HEK293T (cell line): ENCODE measurements around the gene MRPS27.
"Not testable (repeated sequence)": the region's sequence is repeated elsewhere in the genome, so short reads cannot be mapped to it uniquely, and the experiment has no call there.

ENCODE experiments used
- CTCF ChIA-PET: fragments of 350-600 bp; formaldehyde crosslinking; extraction: SDS; loops from one replicate; lab custom pipeline; 2021; ENCODE audit warnings: antibody characterized with exemption, inconsistent platforms; lab: Yijun Ruan, JAX
- POLR2A ChIA-PET: fragments of 350-600 bp; formaldehyde crosslinking; extraction: SDS; loops from one replicate; lab custom pipeline; 2020; ENCODE audit warnings: antibody characterized with exemption, inconsistent platforms; lab: Yijun Ruan, JAX
- DNase-seq: peaks from one replicate; pipeline ENCODE4 v3.0.0; 2012; ENCODE audit warnings: mixed read lengths; ENCODE audit errors: extremely low spot score
- ARNT ChIP-seq: fragments of 450-650 bp; IDR thresholded peaks from 2 replicates; pipeline ENCODE4 v1.6.1; 2017; ENCODE audit warnings: mild to moderate bottlenecking
- BHLHE40 ChIP-seq: fragments of 450-650 bp; IDR thresholded peaks from 2 replicates; pipeline ENCODE4 v1.6.1; 2016; ENCODE audit warnings: mild to moderate bottlenecking, moderate library complexity, borderline replicate concordance
- CTBP1 ChIP-seq: fragments of 450-650 bp; IDR thresholded peaks from 2 replicates; pipeline ENCODE4 v1.6.1; 2016; ENCODE audit warnings: borderline replicate concordance
- ELF4 ChIP-seq: fragments of 450-650 bp; IDR thresholded peaks from 2 replicates; pipeline ENCODE4 v1.6.1; 2017; ENCODE audit warnings: antibody characterized with exemption
- FOXA1 ChIP-seq: fragments of 450-650 bp; IDR thresholded peaks from 2 replicates; pipeline ENCODE4 v1.6.1; 2016; ENCODE audit warnings: mild to moderate bottlenecking
- FOXK2 ChIP-seq: fragments of 450-650 bp; IDR thresholded peaks from 2 replicates; pipeline ENCODE4 v1.6.1; 2016; ENCODE audit warnings: mild to moderate bottlenecking
- FOXM1 ChIP-seq: fragments of 450-650 bp; IDR thresholded peaks from 2 replicates; pipeline ENCODE4 v1.6.1; 2017; ENCODE audit warnings: mild to moderate bottlenecking, borderline replicate concordance
- HDGF ChIP-seq: fragments of 450-650 bp; IDR thresholded peaks from 2 replicates; pipeline ENCODE4 v1.6.1; 2017; ENCODE audit warnings: antibody characterized with exemption, borderline replicate concordance
- L3MBTL2 ChIP-seq: fragments of 450-650 bp; conservative IDR thresholded peaks from 2 replicates; pipeline ENCODE4 v1.6.1; 2016; ENCODE audit warnings: mild to moderate bottlenecking
- LEF1 ChIP-seq: fragments of 450-650 bp; IDR thresholded peaks from 2 replicates; pipeline ENCODE4 v1.6.1; 2017; ENCODE audit warnings: mild to moderate bottlenecking, borderline replicate concordance
- NFRKB ChIP-seq: fragments of 450-650 bp; IDR thresholded peaks from 2 replicates; pipeline ENCODE4 v1.6.1; 2016; ENCODE audit warnings: mild to moderate bottlenecking, moderate library complexity
- PKNOX1 ChIP-seq: fragments of 450-650 bp; IDR thresholded peaks from 2 replicates; pipeline ENCODE4 v1.6.1; 2016
- SP1 ChIP-seq: fragments of 450-650 bp; IDR thresholded peaks from 2 replicates; pipeline ENCODE4 v1.6.1; 2017
- SUZ12 ChIP-seq: fragments of 450-650 bp; IDR thresholded peaks from 2 replicates; pipeline ENCODE4 v1.6.1; 2016; ENCODE audit warnings: mild to moderate bottlenecking
- TARDBP ChIP-seq: fragments of 450-650 bp; IDR thresholded peaks from 2 replicates; pipeline ENCODE4 v1.6.1; 2016
- ZNF384 ChIP-seq: fragments of 450-650 bp; IDR thresholded peaks from 2 replicates; pipeline ENCODE4 v1.6.1; 2016

MRPS27 gene

GRCh38 chr5:72171667-72172066 is 148.4 kb downstream of the MRPS27 start:
- POLR2A ChIA-PET: no interaction called here
- no peak for DNase-seq
- TF ChIP-seq SUZ12: no peak
- no peak for TF ChIP-seq HDGF
- TF ChIP-seq ELF4: no peak
- no peak for TF ChIP-seq FOXM1
- TF ChIP-seq NFRKB: no peak
- TF ChIP-seq ARNT: no peak
- TF ChIP-seq CTBP1: no peak
- TF ChIP-seq BHLHE40: no peak
- no peak for TF ChIP-seq PKNOX1
- no peak for TF ChIP-seq TARDBP
- TF ChIP-seq FOXA1: no peak
- no peak for TF ChIP-seq L3MBTL2
- no peak for TF ChIP-seq LEF1
- TF ChIP-seq FOXK2: no peak
- no peak for TF ChIP-seq SP1
- TF ChIP-seq ZNF384: no peak
- CTCF ChIA-PET: no interaction called here

- CTCF ChIA-PET, POLR2A ChIA-PET, DNase-seq: not testable (repeated sequence)
Measured at GRCh38 chr5:72171181-72171580, 148.9 kb downstream of the MRPS27 start.

GRCh38 chr5:72170101-72170500 is 149.9 kb downstream of the MRPS27 start:
- ChIA-PET CTCF (no interaction called here), POLR2A (no interaction called here)
- no peak for DNase-seq
- no peak for TF ChIP-seq SP1
